A673 (cell line): ENCODE data around the gene BRAT1. TPM values are rescaled to one million over a fixed set of nuclear protein-coding genes. Genes with fewer than 3 reads are reported as not detected.

Source experiments
- BruUV-seq: library from RNA; stranded (reverse); fragments of 400-500 nt; replicated peaks from 2 replicates; lab custom pipeline; 2021; lab: Mats Ljungman, UMichigan
- CTCF ChIA-PET: fragments of 300-600 bp; sonication (Branson Sonifier 250); formaldehyde crosslinking; loops from one replicate; lab custom pipeline; 2022; ENCODE audit warnings: antibody characterized with exemption; lab: Charles Lee
- POLR2A ChIA-PET: fragments of 300-600 bp; sonication (Branson Sonifier 250); formaldehyde crosslinking; loops from one replicate; lab custom pipeline; 2022; ENCODE audit warnings: antibody characterized with exemption; ENCODE audit not compliant: low non-redundant PET; lab: Charles Lee
- DNase-seq: peaks from one replicate; pipeline ENCODE4 v3.0.0-alpha.2; 2015; ENCODE audit warnings: low spot score
- H3K27ac ChIP-seq: fragments of 200-600 bp; sonication (generic); 2 replicates; pipeline ENCODE4 v1.5.1; 2016; ENCODE audit warnings: mixed run types, low read depth, mild to moderate bottlenecking, mixed read lengths, antibody characterized with exemption, low read length; ENCODE audit not compliant: poor library complexity, severe bottlenecking
- H3K27me3 ChIP-seq: fragments of 200-600 bp; sonication (generic); replicated peaks from 2 replicates; pipeline ENCODE4 v1.6.1; 2017; ENCODE audit warnings: mixed run types, low read depth, mild to moderate bottlenecking, mixed read lengths, antibody characterized with exemption, low read length; ENCODE audit not compliant: insufficient read depth, poor library complexity
- H3K36me3 ChIP-seq: fragments of 200-600 bp; sonication (generic); 2 replicates; pipeline ENCODE4 v1.6.1; 2016; ENCODE audit warnings: mixed run types, mild to moderate bottlenecking, mixed read lengths, antibody characterized with exemption, low read length; ENCODE audit not compliant: insufficient read depth, poor library complexity, severe bottlenecking
- H3K4me1 ChIP-seq: fragments of 200-600 bp; sonication (generic); 2 replicates; pipeline ENCODE4 v1.6.1; 2017; ENCODE audit warnings: mixed run types, mild to moderate bottlenecking, mixed read lengths, antibody characterized with exemption, low read length; ENCODE audit not compliant: insufficient read depth, poor library complexity, severe bottlenecking
- H3K4me3 ChIP-seq: fragments of 200-600 bp; sonication (generic); 2 replicates; pipeline ENCODE4 v1.5.1; 2016; ENCODE audit warnings: low read depth, mixed run types, mild to moderate bottlenecking, mixed read lengths, low read length; ENCODE audit not compliant: poor library complexity, severe bottlenecking
- H3K9me3 ChIP-seq: fragments of 200-600 bp; sonication (generic); 2 replicates; pipeline ENCODE4 v1.6.1; 2016; ENCODE audit warnings: mixed run types, low read depth, mild to moderate bottlenecking, mixed read lengths, antibody characterized with exemption, low read length; ENCODE audit not compliant: poor library complexity, severe bottlenecking
- CTCF ChIP-seq: fragments of 300-800, 200-600 bp; sonication (generic); conservative IDR thresholded peaks from 2 replicates; pipeline ENCODE4 v1.5.1; 2017; ENCODE audit warnings: low read depth, mild to moderate bottlenecking, antibody characterized with exemption, low read length, moderate library complexity, mixed read lengths
- EZH2 ChIP-seq: fragments of 200-600 bp; sonication (generic); IDR thresholded peaks from 2 replicates; pipeline ENCODE4 v1.6.1; 2017; ENCODE audit warnings: borderline replicate concordance, low read depth, mild to moderate bottlenecking, mixed read lengths, antibody characterized with exemption, low read length; ENCODE audit not compliant: poor library complexity, severe bottlenecking
- intact Hi-C: fragments of 100-400 bp; cut with micrococcal nuclease; formaldehyde crosslinking; loops from one replicate; pipeline ENCODE4 v1.10.0; 2022; ENCODE audit not compliant: unreplicated experiment
- total RNA-seq: library from RNA; stranded (reverse); gene quantifications from 2 replicates; pipeline ENCODE4 v1.2.3, GENCODE V29; 2021

Gene BRAT1
- total RNA-seq, 1 experiment from 2014 or later = 47.9 TPM

GRCh38 chr7:2507917-2508306, 47.4 kb downstream of the BRAT1 start:
- Histone ChIP-seq H3K36me3 (no peaks in the 10 kb centered on the region), H3K4me3 (no peak overlapping the region), H3K9me3 (no peaks in the 10 kb centered on the region), H3K27me3 (no peaks in the 10 kb centered on the region), H3K4me1 (peaks cover 7% of the 10 kb centered on the region), H3K27ac (no peak overlapping the region)
- no TSS peak for BruUV-seq
- DNase-seq = no peak
- intact Hi-C loops = no loop called here
- CTCF ChIA-PET = no interaction called here
- no peak for TF ChIP-seq EZH2
- TF ChIP-seq CTCF = no peak
- POLR2A ChIA-PET = no interaction called here

GRCh38 chr7:2507208-2507916, 48.0 kb downstream of the BRAT1 start:
- no peak for TF ChIP-seq EZH2
- TF ChIP-seq CTCF = no peak
- no peaks in the 10 kb centered on the region for H3K9me3 ChIP-seq
- no peak overlapping the region for H3K27ac ChIP-seq
- no peak for DNase-seq
- H3K36me3 ChIP-seq = no peaks in the 10 kb centered on the region
- intact Hi-C loops = no loop called here
- BruUV-seq = no TSS peak
- peaks cover 10% of the 10 kb centered on the region for H3K4me1 ChIP-seq
- H3K4me3 ChIP-seq = no peak overlapping the region
- POLR2A ChIA-PET = no interaction called here
- CTCF ChIA-PET = no interaction called here
- no peaks in the 10 kb centered on the region for H3K27me3 ChIP-seq

- CTCF ChIA-PET = no interaction called here
- BruUV-seq = no TSS peak
- no peak overlapping the region for H3K4me3 ChIP-seq
- H3K27me3 ChIP-seq = no peaks in the 10 kb centered on the region
- DNase-seq = no peak
- POLR2A ChIA-PET = no interaction called here
- no peak overlapping the region for H3K27ac ChIP-seq
- peaks cover 10% of the 10 kb centered on the region for H3K4me1 ChIP-seq
- no peaks in the 10 kb centered on the region for H3K36me3 ChIP-seq
- H3K9me3 ChIP-seq = no peaks in the 10 kb centered on the region
- TF ChIP-seq CTCF (no peak), EZH2 (no peak)
- intact Hi-C loops = no loop called here
These were observed 49.9 kb downstream of the BRAT1 start for GRCh38 chr7:2505401-2505800.
